Loucy (cell line): Measurements from ENCODE around the gene CLSTN1.

Experiments
- EZH2phosphoT487 ChIP-seq: fragments of 200-600 bp; IDR thresholded peaks from 2 replicates; pipeline ENCODE4 v1.6.1; 2018; ENCODE audit warnings: antibody characterized with exemption, mild to moderate bottlenecking, moderate library complexity, borderline replicate concordance
- TF ChIP-seq, protein P1 (sequence below): fragments of 200-600 bp; sonication (generic); conservative IDR thresholded peaks from 2 replicates; pipeline ENCODE4 v1.5.1; 2014; ENCODE audit warnings: mild to moderate bottlenecking, antibody characterized with exemption, low read length

DNA sequence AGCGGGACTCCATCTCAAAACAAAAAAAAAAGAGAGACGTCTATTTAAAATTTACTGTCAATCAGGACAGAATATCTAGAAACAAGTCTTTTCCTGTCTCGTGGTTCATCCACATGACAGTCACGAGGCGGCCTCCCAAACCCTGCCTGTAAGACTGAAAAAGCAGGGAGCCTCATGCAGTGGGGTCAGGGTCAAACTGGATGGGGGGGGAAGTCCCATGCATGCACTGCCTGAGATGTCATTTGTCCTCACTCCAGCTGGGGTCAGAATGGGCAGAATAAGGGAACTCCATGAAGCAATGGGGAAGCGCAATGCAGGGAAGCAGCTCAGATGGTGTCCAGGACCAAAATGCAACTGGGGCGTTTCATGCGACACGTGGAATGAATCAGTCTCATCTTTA lies 86.7 kb downstream of the CLSTN1 start:
- TF ChIP-seq, protein P1, sequence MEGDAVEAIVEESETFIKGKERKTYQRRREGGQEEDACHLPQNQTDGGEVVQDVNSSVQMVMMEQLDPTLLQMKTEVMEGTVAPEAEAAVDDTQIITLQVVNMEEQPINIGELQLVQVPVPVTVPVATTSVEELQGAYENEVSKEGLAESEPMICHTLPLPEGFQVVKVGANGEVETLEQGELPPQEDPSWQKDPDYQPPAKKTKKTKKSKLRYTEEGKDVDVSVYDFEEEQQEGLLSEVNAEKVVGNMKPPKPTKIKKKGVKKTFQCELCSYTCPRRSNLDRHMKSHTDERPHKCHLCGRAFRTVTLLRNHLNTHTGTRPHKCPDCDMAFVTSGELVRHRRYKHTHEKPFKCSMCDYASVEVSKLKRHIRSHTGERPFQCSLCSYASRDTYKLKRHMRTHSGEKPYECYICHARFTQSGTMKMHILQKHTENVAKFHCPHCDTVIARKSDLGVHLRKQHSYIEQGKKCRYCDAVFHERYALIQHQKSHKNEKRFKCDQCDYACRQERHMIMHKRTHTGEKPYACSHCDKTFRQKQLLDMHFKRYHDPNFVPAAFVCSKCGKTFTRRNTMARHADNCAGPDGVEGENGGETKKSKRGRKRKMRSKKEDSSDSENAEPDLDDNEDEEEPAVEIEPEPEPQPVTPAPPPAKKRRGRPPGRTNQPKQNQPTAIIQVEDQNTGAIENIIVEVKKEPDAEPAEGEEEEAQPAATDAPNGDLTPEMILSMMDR = no peak
- no peak for TF ChIP-seq EZH2phosphoT487
